PC-9 (cell line): ENCODE results near the gene DCLK2. TPM values are rescaled to one million over a fixed set of nuclear protein-coding genes. Genes with fewer than 3 reads are reported as not detected.

Source experiments
- BruUV-seq: library from RNA; stranded (reverse); fragments of 400-500 nt; replicated peaks from 2 replicates; lab custom pipeline; 2021; lab: Mats Ljungman, UMichigan
- CTCF ChIA-PET: fragments of 300-600 bp; sonication (Branson Sonifier 250); formaldehyde crosslinking; loops from one replicate; lab custom pipeline; 2022; ENCODE audit warnings: antibody characterized with exemption; lab: Charles Lee
- POLR2A ChIA-PET: fragments of 300-600 bp; sonication (Branson Sonifier 250); formaldehyde crosslinking; loops from one replicate; lab custom pipeline; 2022; ENCODE audit warnings: antibody characterized with exemption; ENCODE audit not compliant: unreplicated experiment; lab: Charles Lee
- DNase-seq, 2 experiments: peaks; one replicate each; pipeline versions ENCODE4 v3.0.0 to v3.0.0-alpha.2; 2015 to 2022; ENCODE audit warnings: mixed read lengths in 1 of 2
- H2AFZ ChIP-seq: fragments of 200-600 bp; sonication (generic); 2 replicates; pipeline ENCODE4 v1.8.1; 2017; ENCODE audit warnings: antibody characterized with exemption
- H3F3A ChIP-seq: fragments of 200-600 bp; sonication (generic); 2 replicates; pipeline ENCODE4 v1.8.1; 2017; ENCODE audit warnings: antibody characterized with exemption, mild to moderate bottlenecking, low read depth; ENCODE audit not compliant: insufficient read depth
- H3K27ac ChIP-seq: fragments of 200-600 bp; sonication (generic); 2 replicates; pipeline ENCODE4 v1.6.1; 2016; ENCODE audit warnings: mixed run types
- H3K27me3 ChIP-seq: fragments of 200-600 bp; sonication (generic); 2 replicates; pipeline ENCODE4 v1.6.1; 2016; ENCODE audit warnings: low read depth, mixed run types; ENCODE audit not compliant: insufficient read depth
- H3K36me3 ChIP-seq: fragments of 200-600 bp; sonication (generic); 2 replicates; pipeline ENCODE4 v1.6.1; 2016; ENCODE audit warnings: low read depth, mixed run types
- H3K4me1 ChIP-seq: fragments of 200-600 bp; sonication (generic); replicated peaks from 2 replicates; pipeline ENCODE4 v1.6.1; 2016; ENCODE audit warnings: mixed run types; ENCODE audit not compliant: insufficient read depth
- H3K4me2 ChIP-seq: fragments of 200-600 bp; sonication (generic); 2 replicates; pipeline ENCODE4 v1.6.1; 2017; ENCODE audit warnings: mixed run types
- H3K4me3 ChIP-seq: fragments of 200-600 bp; sonication (generic); 2 replicates; pipeline ENCODE4 v1.6.1; 2016; ENCODE audit warnings: mixed run types
- H3K79me2 ChIP-seq: fragments of 200-600 bp; sonication (generic); 2 replicates; pipeline ENCODE4 v1.6.1; 2017; ENCODE audit warnings: low read depth, mixed run types
- H3K9me2 ChIP-seq: fragments of 200-600 bp; sonication (generic); 2 replicates; pipeline ENCODE4 v1.8.1; 2017; ENCODE audit warnings: mild to moderate bottlenecking; ENCODE audit not compliant: insufficient read depth
- H3K9me3 ChIP-seq: fragments of 200-600 bp; sonication (generic); 2 replicates; pipeline ENCODE4 v1.8.1; 2016; ENCODE audit warnings: low read depth; ENCODE audit not compliant: insufficient read depth
- H4K20me1 ChIP-seq: fragments of 200-600 bp; sonication (generic); 2 replicates; pipeline ENCODE4 v1.8.1; 2017; ENCODE audit not compliant: insufficient read depth
- EZH2 ChIP-seq: fragments of 200-600 bp; sonication (generic); IDR thresholded peaks from 2 replicates; pipeline ENCODE4 v1.8.0; 2017; ENCODE audit warnings: antibody characterized with exemption, low read depth
- intact Hi-C: fragments of 100-400 bp; cut with micrococcal nuclease; formaldehyde crosslinking; loops from one replicate; pipeline ENCODE4 v1.10.0; 2022; ENCODE audit not compliant: unreplicated experiment
- total RNA-seq: library from RNA; stranded (reverse); gene quantifications from 2 replicates; pipeline ENCODE4 v1.2.3, GENCODE V29; 2021
- TF ChIP-seq, protein P1 (sequence below): fragments of 200-600 bp; sonication (generic); conservative IDR thresholded peaks from 2 replicates; pipeline ENCODE4 v1.6.1; 2017; ENCODE audit warnings: mixed run types, antibody characterized with exemption, mild to moderate bottlenecking, moderate library complexity

DCLK2 gene
- total RNA-seq, 1 experiment from 2014 or later, result 0.41 TPM

DNA sequence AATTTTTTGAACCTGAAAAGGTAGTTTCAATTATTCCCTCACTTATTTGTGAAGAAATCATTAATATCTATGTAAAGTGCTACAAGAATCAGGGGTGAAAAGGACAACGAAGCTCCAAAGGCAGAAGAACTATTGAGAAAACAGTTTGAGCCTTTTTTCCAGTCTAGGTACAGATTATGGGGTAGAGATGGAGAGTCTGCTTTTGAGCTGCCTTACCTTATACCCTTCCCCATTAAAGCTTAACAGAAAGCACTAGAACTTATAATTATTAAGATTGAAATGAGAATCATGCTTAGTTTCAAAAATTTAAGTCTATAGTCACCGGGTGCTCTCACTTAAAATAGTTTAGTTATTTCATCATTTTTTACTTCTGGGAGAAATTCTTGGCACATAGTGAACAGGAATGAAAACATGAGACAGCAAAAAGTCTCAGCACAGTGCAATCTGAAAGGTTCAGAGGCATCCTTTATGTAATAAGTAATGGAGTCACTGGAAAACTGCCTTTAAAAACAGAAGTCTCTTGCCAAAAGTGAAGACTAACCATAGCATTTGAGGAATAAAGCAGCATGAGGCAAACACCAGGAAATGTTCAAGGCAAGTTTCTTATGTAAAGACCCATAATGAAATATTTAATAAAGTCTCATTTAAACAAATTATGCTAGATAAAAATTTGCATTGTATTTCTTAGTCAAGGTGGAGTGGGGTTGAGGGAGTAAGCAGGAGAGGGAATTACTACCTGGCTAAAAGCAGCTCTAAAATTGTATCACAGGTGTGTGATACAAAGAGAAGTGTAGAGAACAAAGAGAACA lies 5.1 kb upstream of the DCLK2 start:
- no peak for TF ChIP-seq EZH2
- TF ChIP-seq, protein P1, sequence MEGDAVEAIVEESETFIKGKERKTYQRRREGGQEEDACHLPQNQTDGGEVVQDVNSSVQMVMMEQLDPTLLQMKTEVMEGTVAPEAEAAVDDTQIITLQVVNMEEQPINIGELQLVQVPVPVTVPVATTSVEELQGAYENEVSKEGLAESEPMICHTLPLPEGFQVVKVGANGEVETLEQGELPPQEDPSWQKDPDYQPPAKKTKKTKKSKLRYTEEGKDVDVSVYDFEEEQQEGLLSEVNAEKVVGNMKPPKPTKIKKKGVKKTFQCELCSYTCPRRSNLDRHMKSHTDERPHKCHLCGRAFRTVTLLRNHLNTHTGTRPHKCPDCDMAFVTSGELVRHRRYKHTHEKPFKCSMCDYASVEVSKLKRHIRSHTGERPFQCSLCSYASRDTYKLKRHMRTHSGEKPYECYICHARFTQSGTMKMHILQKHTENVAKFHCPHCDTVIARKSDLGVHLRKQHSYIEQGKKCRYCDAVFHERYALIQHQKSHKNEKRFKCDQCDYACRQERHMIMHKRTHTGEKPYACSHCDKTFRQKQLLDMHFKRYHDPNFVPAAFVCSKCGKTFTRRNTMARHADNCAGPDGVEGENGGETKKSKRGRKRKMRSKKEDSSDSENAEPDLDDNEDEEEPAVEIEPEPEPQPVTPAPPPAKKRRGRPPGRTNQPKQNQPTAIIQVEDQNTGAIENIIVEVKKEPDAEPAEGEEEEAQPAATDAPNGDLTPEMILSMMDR, result no peak
- POLR2A ChIA-PET, result no interaction called here
- no peak for DNase-seq
- Histone ChIP-seq H3K4me3 (no peak overlapping the region), H3K27me3 (no peaks in the 10 kb centered on the region), H3K4me1 (peaks cover 8% of the 10 kb centered on the region; the same call in 1 of the 2 replicates), H3K4me2 (peak overlapping the region; percentile 16; the same call in 1 of the 2 replicates), H3K27ac (peak overlapping the region; percentile 63), H3K36me3 (no peaks in the 10 kb centered on the region), H3K9me2 (no peaks in the 10 kb centered on the region), H2AFZ (0 out of 2 replicates have a peak overlapping the region, but pooled peaks have one; percentile 58), H3F3A (no peaks in the 10 kb centered on the region), H3K79me2 (no peaks in the 10 kb centered on the region), H3K9me3 (no peaks in the 10 kb centered on the region), H4K20me1 (no peaks in the 10 kb centered on the region)
- no TSS peak for BruUV-seq
- CTCF ChIA-PET, result no interaction called here
- intact Hi-C loops, result loop anchor here (10.0 kb wide), 1 partner anchor 172 kb away; no protein-coding TSS in a partner anchor

DNA sequence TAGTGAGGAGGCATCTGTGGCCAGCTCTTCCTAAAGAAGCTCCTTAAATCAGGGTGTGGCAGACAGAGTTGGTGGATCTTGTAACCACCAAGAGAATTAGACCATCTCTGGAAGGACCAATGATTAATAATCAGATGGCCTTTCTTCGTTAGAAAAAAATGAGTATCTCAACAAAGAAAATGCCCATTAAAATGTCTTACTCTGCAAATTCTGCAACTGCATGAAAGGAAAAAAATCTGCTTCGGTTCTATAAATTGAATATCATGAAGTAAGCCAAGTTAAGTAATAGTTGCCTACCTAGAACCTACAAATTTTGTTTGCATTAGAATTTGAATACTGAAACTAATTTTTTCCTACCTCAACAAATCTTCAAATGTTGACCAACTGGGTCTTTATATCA lies 4.2 kb upstream of the DCLK2 start:
- H3K4me3 ChIP-seq, result no peak overlapping the region
- intact Hi-C loops, result loop anchor here (10.0 kb wide), 1 partner anchor 171 kb away; no protein-coding TSS in a partner anchor
- ChIA-PET CTCF (no interaction called here), POLR2A (no interaction called here)
- no peak for DNase-seq
- H3K79me2 ChIP-seq, result no peaks in the 10 kb centered on the region
- H2AFZ ChIP-seq, result no peak overlapping the region
- H3K4me2 ChIP-seq, result no peak overlapping the region
- TF ChIP-seq EZH2, result no peak
- TF ChIP-seq, protein P1, result no peak
- peaks cover 8% of the 10 kb centered on the region; the same call in 1 of the 2 replicates for H3K4me1 ChIP-seq
- no peaks in the 10 kb centered on the region for H4K20me1 ChIP-seq
- BruUV-seq, result no TSS peak
- H3K9me3 ChIP-seq, result no peaks in the 10 kb centered on the region
- H3F3A ChIP-seq, result no peaks in the 10 kb centered on the region
- no peak overlapping the region for H3K27ac ChIP-seq
- 0 out of 2 replicates have a peak, but pooled peaks cover 2% of the 10 kb centered on the region for H3K27me3 ChIP-seq
- H3K9me2 ChIP-seq, result no peaks in the 10 kb centered on the region
- no peaks in the 10 kb centered on the region for H3K36me3 ChIP-seq

DNA sequence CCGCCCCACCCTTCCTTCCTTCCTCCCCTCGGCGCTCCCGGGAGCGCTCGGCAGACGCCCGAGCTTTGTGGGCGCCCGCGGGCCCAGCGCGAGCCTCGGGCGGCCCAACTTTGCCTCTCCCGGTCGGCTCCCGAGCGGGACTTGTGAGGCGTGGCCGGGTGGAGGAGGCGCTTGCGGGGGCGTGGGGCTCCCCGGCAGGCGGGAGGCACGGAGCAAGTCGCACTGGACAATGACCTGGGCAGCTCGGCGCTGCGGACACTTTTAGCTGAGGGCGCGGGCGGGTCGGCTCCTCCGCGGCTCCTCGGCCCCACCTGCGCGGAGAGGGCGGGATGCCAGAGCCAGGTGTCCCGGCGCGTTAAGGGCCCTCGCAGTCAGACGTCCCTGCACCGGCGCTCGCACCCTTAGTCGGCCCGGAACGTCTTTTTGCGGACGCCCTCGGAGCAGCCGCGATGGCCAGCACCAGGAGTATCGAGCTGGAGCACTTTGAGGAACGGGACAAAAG lies 385 bp downstream of the DCLK2 start:
- CTCF ChIA-PET, result interaction anchor here (1.1 kb wide), 1 partner anchor 131 kb away, joined by 4 read pairs; no protein-coding TSS in a partner anchor
- Histone ChIP-seq H3K36me3 (no peaks in the 10 kb centered on the region), H3F3A (no peaks in the 10 kb centered on the region), H3K4me2 (peak overlapping the region; percentile 80), H2AFZ (peak overlapping the region; percentile 72), H3K79me2 (no peaks in the 10 kb centered on the region), H3K9me3 (no peaks in the 10 kb centered on the region), H3K27me3 (0 out of 2 replicates have a peak, but pooled peaks cover 10% of the 10 kb centered on the region), H3K27ac (no peak overlapping the region), H3K9me2 (no peaks in the 10 kb centered on the region), H3K4me3 (peak overlapping the region; percentile 57), H4K20me1 (no peaks in the 10 kb centered on the region), H3K4me1 (no peaks in the 10 kb centered on the region)
- no TSS peak for BruUV-seq
- POLR2A ChIA-PET, result interaction anchor here (0.6 kb wide), 1 partner anchor 216 kb away, joined by 8 read pairs; no protein-coding TSS in a partner anchor
- TF ChIP-seq EZH2, result no peak
- TF ChIP-seq, protein P1, result no peak
- DNase-seq, result peak in 1 of 2 experiments; percentile 44
- intact Hi-C loops, result loop anchor here (10.0 kb wide), 1 partner anchor 166 kb away; no protein-coding TSS in a partner anchor
